Stimulated activated CD8-positive, alpha-beta memory T cell treated with anti-CD3 and anti-CD28 coated beads, Interleukin-2, amount 100 ng/mL, for 1 hour (primary cell): ENCODE results near the gene METAP1.
"Not testable (repeated sequence)": the region's sequence is repeated elsewhere in the genome, so short reads cannot be mapped to it uniquely, and the experiment has no call there.

ENCODE experiments used
- DNase-seq, 2 donors: peaks; one replicate each; pipeline ENCODE4 v3.0.0-alpha.2; 2020; ENCODE audit warnings: low read depth in 2 of 2

Gene METAP1

GRCh38 chr4:99059550-99059949 is 64.0 kb downstream of the METAP1 start:
- no peak for DNase-seq

DNA sequence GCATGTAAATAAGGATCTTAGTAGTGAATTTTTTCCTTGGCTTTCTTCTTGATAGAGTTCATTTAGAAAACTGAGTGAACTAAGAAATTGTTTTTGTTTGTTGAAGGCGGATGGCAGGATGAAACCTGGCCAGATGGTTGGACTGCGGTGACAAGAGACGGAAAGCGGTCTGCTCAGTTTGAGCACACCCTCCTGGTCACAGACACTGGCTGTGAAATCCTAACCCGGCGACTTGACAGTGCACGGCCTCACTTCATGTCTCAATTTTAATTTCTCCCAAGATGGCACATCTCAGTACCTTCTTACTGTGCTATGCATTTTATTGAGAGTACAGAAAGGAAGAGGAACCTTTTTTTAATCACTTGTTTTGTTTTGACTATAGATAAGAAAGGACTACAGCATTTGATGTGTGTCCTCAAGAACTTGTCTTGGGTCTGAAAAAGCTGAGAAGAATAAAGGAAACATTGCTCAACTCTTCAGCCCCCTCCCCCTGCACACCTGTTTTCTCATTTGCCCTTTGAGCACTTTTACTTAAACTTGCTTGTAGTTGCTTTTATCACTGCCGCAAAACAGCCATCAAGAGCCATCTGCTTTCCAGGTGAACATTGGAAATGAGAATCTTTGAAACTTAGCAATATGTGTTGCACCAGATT is 65.7 kb downstream of the METAP1 start:
- DNase-seq = no peak

DNA sequence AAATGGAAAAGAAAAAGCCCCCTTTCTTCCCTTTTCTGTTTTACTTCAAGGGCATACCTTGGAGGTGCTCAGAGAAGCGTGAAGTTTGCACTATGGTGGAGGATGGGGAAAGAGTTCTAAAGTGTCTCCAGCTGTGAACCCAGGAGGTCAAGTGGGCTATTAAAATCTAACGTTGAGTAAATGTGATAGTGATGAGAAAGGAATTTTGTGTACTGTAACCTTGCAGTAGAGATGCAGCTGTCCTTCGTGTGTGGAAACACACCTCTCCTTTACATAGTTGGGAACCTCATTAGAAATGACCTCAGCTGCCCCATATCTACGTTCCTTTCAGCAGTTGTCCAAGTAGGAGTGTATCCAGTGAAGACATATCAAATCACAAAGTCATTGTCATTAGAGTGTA is 66.6 kb downstream of the METAP1 start:
- no peak for DNase-seq

DNA sequence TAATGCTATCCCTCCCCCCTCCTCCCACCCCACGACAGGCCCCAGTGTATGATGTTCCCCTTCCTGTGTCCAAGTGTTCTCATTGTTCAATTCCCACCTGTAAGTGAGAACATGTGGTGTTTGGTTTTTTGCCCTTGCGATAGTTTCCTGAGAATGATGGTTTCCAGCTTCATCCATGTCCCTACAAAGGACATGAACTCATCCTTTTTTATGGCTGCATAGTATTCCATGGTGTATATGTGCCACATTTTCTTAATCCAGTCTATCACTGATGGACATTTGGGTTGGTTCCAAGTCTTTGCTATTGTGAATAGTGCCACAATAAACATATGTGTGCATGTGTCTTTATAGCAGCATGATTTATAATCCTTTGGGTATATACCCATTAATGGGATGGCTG is 70.0 kb downstream of the METAP1 start:
- DNase-seq = not testable (repeated sequence)

DNA sequence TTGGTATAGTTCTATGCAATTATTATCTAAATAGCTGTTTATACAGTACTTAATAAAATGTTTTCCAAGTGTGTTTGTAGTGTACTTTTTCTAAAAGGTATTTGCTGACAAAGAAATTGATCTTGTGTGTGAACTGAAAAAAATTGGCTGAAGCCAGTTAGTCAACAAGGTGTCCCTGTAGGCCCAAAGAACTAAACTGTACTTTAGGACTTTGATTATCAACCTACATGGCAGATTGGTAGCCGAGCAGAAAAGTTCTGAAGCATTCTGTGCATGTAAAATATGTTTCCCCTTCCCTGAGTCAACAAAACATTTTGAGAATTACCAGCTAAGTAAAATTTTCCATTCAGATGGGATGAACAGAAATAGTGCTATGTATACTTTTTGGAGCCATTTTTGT is 72.1 kb downstream of the METAP1 start:
- no peak for DNase-seq

DNA sequence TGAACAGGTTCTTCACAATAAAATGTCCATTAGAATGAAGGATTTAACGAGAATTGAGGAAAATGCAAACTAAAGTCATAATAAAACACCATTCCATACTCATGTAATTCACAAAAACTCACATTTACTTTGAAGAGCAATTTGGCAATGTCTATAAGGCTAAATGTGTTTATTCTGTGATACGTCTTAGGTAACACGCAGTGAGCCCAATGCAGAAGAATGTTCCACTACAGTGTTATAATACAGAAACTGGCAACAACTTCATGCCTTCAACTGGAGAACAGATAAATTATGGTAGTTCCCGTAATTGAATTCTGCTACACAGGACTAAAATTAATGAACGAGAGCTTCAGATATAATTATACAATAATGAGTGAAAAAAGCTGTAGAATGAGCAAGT is 75.6 kb downstream of the METAP1 start:
- no peak for DNase-seq

DNA sequence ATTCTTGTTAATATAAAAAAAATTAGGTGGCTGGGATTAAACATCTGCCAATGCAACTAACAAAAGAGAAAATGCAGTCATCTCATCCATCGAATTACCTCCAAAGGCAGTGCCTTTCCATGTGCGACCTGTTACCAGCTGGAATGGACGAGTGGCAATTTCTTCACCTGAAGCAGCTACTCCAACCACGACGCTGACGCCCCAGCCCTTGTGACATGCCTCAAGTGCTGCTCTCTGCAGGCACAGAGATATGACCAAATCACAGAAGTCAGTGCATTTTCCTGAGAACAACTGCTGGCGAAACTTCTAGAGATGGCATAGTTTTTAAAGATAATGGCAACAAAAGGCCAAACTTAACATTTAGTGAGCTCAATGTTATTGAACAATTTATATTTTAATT is 79.3 kb downstream of the METAP1 start:
- no peak for DNase-seq

DNA sequence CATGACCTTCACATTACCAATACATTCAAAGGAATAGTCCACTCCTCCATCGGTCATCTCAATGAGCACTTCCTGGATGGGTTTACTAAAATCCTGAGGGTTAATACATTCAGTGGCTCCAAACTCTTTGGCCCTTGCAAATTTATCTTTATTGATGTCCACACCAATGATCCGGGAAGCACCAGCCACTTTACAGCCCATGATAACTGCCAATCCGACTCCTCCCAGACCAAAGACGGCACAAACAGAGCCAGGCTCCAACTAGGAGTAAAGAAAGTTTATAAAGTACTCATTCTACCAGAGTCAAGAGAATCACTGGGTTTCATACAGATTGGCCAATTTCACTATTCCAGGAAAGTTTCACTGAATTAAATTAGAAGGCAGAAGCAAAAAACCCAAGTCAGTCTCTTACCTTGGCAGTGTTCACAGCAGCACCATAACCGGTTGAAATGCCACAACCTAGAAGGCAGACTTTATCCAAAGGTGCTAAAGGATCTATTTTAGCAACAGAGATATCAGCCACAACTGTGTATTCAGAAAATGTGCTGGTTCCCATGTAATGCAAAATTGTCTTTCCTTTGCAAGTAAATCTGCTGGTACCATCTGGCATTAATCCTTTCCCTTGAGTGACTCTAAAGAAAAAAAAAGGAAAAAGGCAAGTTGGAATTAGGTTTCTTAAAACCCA is 80.9 kb downstream of the METAP1 start:
- no peak for DNase-seq

GRCh38 chr4:99077177-99077576 is 81.7 kb downstream of the METAP1 start:
- DNase-seq = no peak

DNA sequence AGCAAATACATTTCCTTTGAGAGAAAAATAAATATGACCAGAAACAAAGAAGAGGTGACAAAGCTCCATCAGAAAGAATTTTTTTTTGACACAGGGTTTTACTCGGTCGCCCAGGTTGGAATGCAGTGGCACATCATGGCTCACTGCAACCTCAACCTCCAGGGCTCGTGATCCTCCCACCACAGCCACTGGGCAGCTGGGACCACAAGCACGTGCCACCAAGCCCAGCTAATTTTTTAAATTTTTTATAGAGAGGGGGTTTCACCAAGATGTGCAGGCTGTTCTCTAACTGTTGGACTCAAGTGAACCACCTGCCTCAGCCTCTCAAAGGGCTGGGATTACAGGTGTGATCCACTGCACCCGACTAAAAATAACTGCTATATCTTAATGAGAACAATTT is 82.8 kb downstream of the METAP1 start:
- DNase-seq = no peak

- no peak for DNase-seq
Measured at GRCh38 chr4:99078931-99079624, 83.6 kb downstream of the METAP1 start.

DNA sequence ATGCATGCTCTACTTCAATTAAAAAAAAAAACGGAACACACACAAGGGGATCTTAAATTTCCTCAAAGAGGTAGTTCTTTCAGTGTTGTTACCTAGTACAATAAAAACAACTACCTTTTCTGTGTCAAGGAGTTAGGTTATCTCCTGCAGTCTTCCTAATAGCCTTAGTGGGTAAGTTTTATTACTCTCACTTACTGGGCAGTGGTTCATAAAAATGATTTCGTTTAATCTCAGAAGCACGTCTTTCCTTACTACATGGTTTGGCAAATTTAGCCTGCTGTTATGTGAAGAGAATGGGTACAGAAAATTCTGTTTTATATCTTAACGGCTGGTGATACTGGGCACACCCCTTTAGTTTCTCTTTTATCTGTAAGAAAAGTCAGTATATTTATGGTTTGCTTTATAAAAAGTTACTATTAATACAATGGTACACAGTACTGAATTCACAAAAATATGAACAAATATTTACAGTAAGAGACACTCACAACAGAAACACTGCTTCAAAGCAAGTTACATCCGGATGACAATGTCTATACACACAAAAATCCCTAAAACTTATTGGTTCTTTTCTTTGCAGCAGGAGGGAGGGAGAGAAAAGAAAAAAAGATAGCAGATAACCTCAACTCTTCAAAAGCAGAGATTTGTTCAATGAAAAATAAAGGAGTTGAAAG is 84.2 kb downstream of the METAP1 start:
- no peak for DNase-seq

DNA sequence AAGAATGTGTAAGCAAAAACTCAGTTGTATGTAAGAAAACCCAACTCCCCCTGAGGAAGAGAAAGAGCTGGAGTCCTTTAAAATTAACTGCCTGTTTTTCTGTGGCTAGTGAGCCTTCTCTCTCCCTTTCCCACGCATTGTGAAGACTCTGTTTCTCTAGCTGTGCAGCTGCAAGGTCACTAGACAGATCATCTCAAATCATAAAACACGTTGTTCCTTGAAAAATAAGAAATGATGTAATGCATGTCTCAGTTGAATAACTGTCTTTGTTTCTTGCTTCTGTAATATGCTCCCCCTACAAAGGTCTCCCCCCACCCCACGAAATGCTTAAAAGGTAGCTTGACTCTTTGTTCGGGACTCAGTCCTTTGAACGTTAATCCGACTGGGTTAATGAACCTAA is 85.3 kb downstream of the METAP1 start:
- not testable (repeated sequence) for DNase-seq

- DNase-seq = no peak
Measured at GRCh38 chr4:99082192-99082591, 86.7 kb downstream of the METAP1 start.

- no peak for DNase-seq
Measured at GRCh38 chr4:99084595-99084994, 89.1 kb downstream of the METAP1 start.

GRCh38 chr4:99088023-99088449 is 92.5 kb downstream of the METAP1 start:
- no peak for DNase-seq

- peak; percentile 81 to 86 for DNase-seq
Measured at GRCh38 chr4:99088481-99089365, 93.2 kb downstream of the METAP1 start, which contains the start of gene ADH5. TSS of gene ADH5 (minus strand) at chr4:99088788. CDS start at chr4:99088700, 88 bp downstream.

DNA sequence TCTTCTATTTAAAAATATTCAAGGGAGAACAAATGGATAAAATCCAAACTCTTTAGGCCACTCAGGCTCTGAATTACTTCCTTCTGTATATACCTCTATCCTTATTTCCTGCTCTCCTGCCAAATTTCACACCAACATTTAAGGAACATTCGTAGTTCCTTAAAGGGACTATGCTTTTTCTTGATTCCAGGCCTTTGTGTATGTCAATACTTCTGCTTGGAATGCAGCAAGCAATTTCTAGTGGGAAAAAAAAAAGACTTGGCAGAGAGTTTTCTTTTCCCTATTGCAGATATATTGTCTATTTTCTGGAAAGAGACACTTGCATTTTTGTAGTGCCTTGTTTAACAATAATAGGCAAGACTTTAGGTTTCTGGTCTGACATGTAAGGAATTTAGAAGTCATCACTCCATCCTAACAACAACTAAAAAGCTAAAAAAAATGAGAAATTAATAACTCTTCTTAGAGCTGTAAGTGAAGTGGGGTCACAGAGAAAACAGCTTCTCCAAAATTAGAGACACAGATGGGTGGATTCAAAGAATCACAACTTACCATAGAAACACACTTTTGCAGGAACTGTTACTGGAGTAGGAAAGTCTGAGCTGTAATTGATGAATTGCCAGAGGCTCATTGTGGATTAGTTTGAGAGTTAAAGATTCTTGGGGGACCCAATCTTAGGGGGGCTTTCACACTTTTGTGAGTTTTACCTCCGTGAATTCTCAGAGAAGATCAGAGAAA is 95.1 kb downstream of the METAP1 start:
- no peak for DNase-seq

- no peak for DNase-seq
Measured at GRCh38 chr4:99091216-99091575, 95.7 kb downstream of the METAP1 start.

DNA sequence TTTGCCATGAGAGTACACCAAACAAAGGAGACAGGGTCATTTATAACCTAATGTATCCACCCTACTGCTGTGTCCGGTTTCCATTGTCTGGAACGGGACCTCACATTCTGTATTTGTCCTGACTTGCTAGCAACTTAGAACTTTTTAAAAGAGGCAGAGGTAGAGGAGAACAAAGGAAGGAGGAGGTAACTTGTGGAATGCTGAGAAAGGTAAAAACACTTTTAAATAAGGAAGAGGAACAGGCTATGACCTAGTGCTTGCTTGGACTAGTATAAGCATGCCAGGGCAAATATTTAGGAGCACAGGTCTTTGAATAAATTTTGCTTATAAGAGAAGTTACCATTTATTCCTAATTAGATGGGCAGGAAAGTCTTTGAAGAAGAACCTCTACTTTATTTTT is 96.3 kb downstream of the METAP1 start:
- DNase-seq = not testable (repeated sequence)

- no peak for DNase-seq
Measured at GRCh38 chr4:99099311-99099710, 103.8 kb downstream of the METAP1 start.
